Activated B cell treated with CpG ODN at 0.5 μM for 24 hours (primary cell): ENCODE measurements around the gene FOXL1. TPM values are rescaled to one million over a fixed set of nuclear protein-coding genes. Genes with fewer than 3 reads are reported as not detected.

Experiments used
- ATAC-seq: fragments of 200-7000 bp; cut with Tn5 transposase; one replicate; pipeline ENCODE4 v1.10.0; 2021; ENCODE audit warnings: low read depth, mild to moderate bottlenecking, moderate library complexity
- CTCF ChIA-PET: fragments of 350-600 bp; sonication (Branson Sonifier 250); formaldehyde crosslinking; loops from one replicate; lab custom pipeline; 2021; ENCODE audit warnings: antibody characterized with exemption; lab: Charles Lee
- POLR2A ChIA-PET: fragments of 350-600 bp; sonication (Branson Sonifier 250); formaldehyde crosslinking; loops from one replicate; lab custom pipeline; 2021; ENCODE audit warnings: antibody characterized with exemption; lab: Charles Lee
- DNase-seq: peaks from one replicate; pipeline ENCODE4 v3.0.0; 2022
- H3K27ac Mint-ChIP-seq: one replicate; pipeline ENCODE4 v1.8.0; 2020; ENCODE audit warnings: mixed read lengths
- H3K27me3 Mint-ChIP-seq: one replicate; pipeline ENCODE4 v1.8.0; 2021; ENCODE audit warnings: mixed read lengths
- H3K36me3 Mint-ChIP-seq: one replicate; pipeline ENCODE4 v1.8.0; 2021; ENCODE audit warnings: low read depth, mixed read lengths
- H3K4me1 Mint-ChIP-seq: one replicate; pipeline ENCODE4 v1.8.0; 2021; ENCODE audit warnings: mixed read lengths
- H3K4me3 Mint-ChIP-seq: one replicate; pipeline ENCODE4 v1.8.0; 2020; ENCODE audit warnings: mild to moderate bottlenecking, mixed read lengths
- H3K9me3 Mint-ChIP-seq: one replicate; pipeline ENCODE4 v1.8.0; 2020; ENCODE audit warnings: mixed read lengths
- CTCF ChIP-seq: fragments of 200-600 bp; IDR thresholded peaks from one replicate; pipeline ENCODE4 v1.8.0; 2022; ENCODE audit warnings: antibody characterized with exemption, mild to moderate bottlenecking
- intact Hi-C: fragments of 100-400 bp; cut with micrococcal nuclease; formaldehyde crosslinking; loops from one replicate; pipeline ENCODE4 v1.15.1; 2024
- total RNA-seq: library from RNA; stranded (reverse); gene quantifications from 2 replicates; pipeline ENCODE4 v1.2.3, GENCODE V29; 2022

Gene FOXL1
- not detected in 2 replicates for total RNA-seq

- no peak for DNase-seq
- ChIA-PET POLR2A (no interaction called here), CTCF (no interaction called here)
- H3K27me3 Mint-ChIP-seq, result peaks cover 72% of the 10 kb centered on the region
- H3K9me3 Mint-ChIP-seq, result no peaks in the 10 kb centered on the region
- no peak for ATAC-seq
- H3K4me1 Mint-ChIP-seq, result peaks cover 15% of the 10 kb centered on the region
- no peak within 1 kb of the TSS for H3K27ac Mint-ChIP-seq
- intact Hi-C loops, result loop anchor here (5.0 kb wide), 1 partner anchor 499 kb away; no protein-coding TSS in a partner anchor
- TF ChIP-seq CTCF, result no peak
- H3K36me3 Mint-ChIP-seq, result no peaks in the 10 kb centered on the region
- no peak within 1 kb of the TSS for H3K4me3 Mint-ChIP-seq
Observed at GRCh38 chr16:86578061-86578599, at the start of gene FOXL1. FOXL1 (plus strand) TSS chr16:86578549; CDS start chr16:86578724, 175 bp downstream.

- ATAC-seq (no peak), DNase-seq (no peak)
- intact Hi-C loops, result no loop called here
- no peaks in the 10 kb centered on the region for H3K4me1 Mint-ChIP-seq
- no peak overlapping the region for H3K27ac Mint-ChIP-seq
- peaks cover 16% of the 10 kb centered on the region for H3K36me3 Mint-ChIP-seq
- no peak for TF ChIP-seq CTCF
- H3K27me3 Mint-ChIP-seq, result no peaks in the 10 kb centered on the region
- POLR2A ChIA-PET, result no interaction called here
- H3K4me3 Mint-ChIP-seq, result no peak overlapping the region
- CTCF ChIA-PET, result no interaction called here
- no peaks in the 10 kb centered on the region for H3K9me3 Mint-ChIP-seq
Observed at GRCh38 chr16:86529160-86529559, 49.2 kb upstream of the FOXL1 start.

- ChIA-PET CTCF (no interaction called here), POLR2A (no interaction called here)
- peaks cover 22% of the 10 kb centered on the region for H3K36me3 Mint-ChIP-seq
- ATAC-seq, result no peak
- no peak for TF ChIP-seq CTCF
- no peak for DNase-seq
- H3K27me3 Mint-ChIP-seq, result no peaks in the 10 kb centered on the region
- H3K27ac Mint-ChIP-seq, result no peak overlapping the region
- intact Hi-C loops, result no loop called here
- no peaks in the 10 kb centered on the region for H3K4me1 Mint-ChIP-seq
- H3K9me3 Mint-ChIP-seq, result no peaks in the 10 kb centered on the region
- H3K4me3 Mint-ChIP-seq, result no peak overlapping the region
Observed at GRCh38 chr16:86530251-86531190, 47.8 kb upstream of the FOXL1 start.

GRCh38 chr16:86531191-86531545, 47.2 kb upstream of the FOXL1 start:
- H3K4me3 Mint-ChIP-seq, result no peak overlapping the region
- H3K9me3 Mint-ChIP-seq, result no peaks in the 10 kb centered on the region
- intact Hi-C loops, result no loop called here
- POLR2A ChIA-PET, result no interaction called here
- peaks cover 29% of the 10 kb centered on the region for H3K36me3 Mint-ChIP-seq
- no peak for DNase-seq
- CTCF ChIA-PET, result no interaction called here
- H3K27ac Mint-ChIP-seq, result no peak overlapping the region
- no peak for ATAC-seq
- no peaks in the 10 kb centered on the region for H3K4me1 Mint-ChIP-seq
- no peak for TF ChIP-seq CTCF
- H3K27me3 Mint-ChIP-seq, result no peaks in the 10 kb centered on the region
